GM20000 (cell line): Measurements from ENCODE around the gene CRHR1.

ENCODE experiments used
- DNase-seq: peaks from one replicate; pipeline ENCODE4 v3.0.0; 2012; ENCODE audit warnings: low spot score
- TF ChIP-seq, protein P1 (sequence below): IDR thresholded peaks from 2 replicates; pipeline ENCODE4 v1.5.1; 2012; ENCODE audit warnings: mild to moderate bottlenecking, control low read depth; ENCODE audit errors: extremely low read depth, missing control alignments

CRHR1 gene

DNA sequence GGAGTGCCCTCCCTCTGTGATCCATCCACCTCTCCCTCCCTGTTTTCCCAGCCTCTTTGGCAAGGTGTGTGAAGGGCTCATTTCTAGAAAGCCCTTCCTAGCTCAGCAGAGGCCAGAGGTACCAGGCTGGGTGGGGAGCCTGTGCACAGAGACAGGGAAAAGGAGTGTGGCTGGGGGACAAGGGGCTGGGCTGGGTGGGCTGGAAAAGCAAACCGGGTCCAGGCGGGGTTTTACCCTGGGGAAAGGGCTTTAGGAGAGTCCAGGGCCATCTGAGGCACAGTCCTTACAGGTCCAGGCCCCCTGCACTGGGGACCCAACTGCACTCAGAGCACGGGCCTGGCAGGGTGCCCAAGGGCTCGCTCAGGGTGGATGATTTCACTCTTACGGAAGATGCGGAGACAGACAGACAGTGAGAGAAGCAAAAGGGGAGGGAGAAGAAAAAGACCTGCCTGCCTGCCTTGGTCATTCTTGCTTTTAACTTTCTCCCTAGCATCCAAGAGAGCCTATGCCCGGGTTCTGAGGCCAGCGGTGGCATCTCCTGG, 7.0 kb downstream of the CRHR1 start:
- DNase-seq, result no peak
- TF ChIP-seq, protein P1, sequence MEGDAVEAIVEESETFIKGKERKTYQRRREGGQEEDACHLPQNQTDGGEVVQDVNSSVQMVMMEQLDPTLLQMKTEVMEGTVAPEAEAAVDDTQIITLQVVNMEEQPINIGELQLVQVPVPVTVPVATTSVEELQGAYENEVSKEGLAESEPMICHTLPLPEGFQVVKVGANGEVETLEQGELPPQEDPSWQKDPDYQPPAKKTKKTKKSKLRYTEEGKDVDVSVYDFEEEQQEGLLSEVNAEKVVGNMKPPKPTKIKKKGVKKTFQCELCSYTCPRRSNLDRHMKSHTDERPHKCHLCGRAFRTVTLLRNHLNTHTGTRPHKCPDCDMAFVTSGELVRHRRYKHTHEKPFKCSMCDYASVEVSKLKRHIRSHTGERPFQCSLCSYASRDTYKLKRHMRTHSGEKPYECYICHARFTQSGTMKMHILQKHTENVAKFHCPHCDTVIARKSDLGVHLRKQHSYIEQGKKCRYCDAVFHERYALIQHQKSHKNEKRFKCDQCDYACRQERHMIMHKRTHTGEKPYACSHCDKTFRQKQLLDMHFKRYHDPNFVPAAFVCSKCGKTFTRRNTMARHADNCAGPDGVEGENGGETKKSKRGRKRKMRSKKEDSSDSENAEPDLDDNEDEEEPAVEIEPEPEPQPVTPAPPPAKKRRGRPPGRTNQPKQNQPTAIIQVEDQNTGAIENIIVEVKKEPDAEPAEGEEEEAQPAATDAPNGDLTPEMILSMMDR, result no peak

DNA sequence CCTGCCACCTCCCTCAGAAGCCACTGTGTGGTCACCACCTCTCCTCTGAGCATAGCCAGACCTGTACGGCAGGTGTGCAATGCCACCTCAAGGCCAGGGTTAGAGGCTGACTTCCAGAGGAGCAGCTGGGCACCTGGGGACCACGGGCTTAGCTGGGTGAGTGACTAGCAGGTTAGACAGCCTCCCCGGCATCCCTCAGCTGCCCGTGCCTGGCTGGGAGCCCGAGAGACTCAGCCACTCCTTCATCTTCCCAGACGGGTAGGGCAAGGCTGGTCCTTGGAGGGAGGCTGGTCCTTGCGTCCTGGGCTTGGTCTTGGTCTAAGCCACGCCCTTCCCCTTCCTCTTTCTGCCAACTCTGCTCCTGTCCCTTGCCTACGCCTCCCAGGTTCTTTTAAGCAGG, 7.8 kb downstream of the CRHR1 start:
- TF ChIP-seq, protein P1, result no peak
- no peak for DNase-seq

DNA sequence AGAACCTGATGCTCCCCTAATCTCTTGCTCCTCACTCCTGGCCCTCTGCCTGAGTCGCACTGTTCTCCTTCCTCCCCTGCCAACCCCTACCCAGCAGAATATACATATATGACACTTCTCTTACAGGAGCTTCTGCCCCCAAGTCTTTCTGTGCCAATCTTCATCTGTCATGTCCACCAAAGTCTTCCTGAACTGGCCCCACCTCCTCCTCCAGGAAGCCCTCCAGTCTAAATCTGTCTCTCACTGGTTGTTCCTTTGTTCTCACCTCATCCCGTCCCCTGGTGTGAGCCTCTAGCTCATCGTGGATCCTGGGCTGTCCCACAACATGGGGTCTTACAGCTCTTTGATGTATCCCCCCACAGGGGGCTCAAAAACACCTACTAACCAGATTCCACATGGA, 8.3 kb downstream of the CRHR1 start:
- TF ChIP-seq, protein P1, result no peak
- no peak for DNase-seq

DNA sequence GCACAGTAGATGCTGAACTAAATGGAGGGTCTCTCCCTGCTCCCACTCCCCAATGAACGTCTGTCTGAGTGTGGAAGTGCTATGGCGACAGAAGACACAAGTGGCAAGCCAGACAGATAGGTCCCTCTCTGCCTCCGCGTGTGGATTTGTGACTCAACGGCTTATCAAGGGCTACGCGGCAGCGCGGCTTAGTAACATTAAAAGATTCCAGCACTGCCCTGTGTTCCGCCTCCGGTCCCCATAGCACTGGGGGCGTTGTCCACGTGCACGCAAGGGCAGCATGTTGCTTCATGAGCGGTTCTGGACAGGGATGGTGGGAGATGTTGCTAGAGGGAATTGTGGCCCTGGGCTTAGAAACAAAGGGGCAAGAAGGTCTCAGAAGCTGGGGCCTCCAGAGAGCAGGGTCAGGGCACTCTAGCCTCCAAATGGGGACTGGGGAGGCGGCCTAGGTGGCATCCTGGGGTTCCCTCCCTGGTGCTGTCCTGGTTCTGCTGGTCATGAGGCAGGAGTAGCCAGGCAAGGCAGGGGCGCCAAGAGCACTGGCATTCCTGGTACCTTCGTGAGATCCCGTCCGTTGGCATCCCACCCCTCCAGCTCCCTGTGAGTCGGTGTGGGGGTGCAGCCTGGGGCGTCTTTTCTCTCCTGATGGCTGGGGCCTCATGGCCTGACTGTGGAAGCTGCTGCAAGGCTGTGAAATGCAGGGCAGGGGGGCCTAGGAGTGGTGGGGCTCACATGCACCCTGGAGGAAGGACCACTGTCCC, 9.1 kb downstream of the CRHR1 start:
- TF ChIP-seq, protein P1, result no peak
- no peak for DNase-seq

DNA sequence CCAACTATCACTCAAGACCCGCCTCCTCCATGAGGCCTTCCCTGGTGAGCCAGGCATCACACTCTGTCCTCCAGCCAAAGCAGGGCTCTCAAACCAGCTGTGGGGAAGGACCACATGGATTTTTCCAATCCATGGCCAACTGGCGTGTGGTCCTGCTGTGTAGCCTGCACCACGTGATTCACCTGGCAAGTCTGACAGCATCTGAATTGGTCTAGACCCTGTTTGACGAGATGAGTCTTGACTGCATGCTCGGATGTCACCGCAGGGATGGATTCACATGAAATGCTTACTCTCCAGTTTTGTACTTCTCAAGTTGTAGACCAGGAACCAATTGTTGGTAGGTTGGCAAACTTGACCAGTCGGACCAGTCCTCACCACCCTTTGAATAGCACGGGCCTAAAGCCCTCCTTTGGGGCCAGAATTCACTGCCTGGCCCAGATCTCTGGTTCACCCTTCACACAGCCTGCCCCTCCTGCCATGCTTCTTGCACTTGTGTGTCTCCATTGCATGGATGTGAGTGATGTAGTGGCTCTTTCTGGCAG, 9.9 kb downstream of the CRHR1 start:
- TF ChIP-seq, protein P1, result no peak
- no peak for DNase-seq

DNA sequence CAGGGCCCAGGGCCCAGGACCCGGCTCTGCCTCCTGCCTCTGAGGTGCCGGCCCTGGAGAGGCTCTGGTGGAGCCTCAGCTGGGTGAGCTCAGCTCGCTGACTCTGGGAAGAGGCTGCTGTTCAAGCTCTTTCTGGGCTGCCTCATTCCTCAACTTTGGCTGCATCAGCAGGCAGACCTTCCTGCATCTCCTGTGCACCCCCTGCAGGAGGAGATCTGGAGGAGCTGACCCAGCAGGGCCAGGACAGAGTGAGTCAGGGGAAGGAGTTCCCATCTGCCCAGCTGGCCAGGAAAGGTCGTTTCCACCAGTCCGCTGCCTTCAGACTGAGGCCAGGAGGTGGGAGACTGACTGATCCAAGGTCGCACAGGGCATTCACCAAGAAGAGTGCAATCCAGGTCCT, 10.7 kb downstream of the CRHR1 start:
- DNase-seq, result no peak
- TF ChIP-seq, protein P1, result no peak

DNA sequence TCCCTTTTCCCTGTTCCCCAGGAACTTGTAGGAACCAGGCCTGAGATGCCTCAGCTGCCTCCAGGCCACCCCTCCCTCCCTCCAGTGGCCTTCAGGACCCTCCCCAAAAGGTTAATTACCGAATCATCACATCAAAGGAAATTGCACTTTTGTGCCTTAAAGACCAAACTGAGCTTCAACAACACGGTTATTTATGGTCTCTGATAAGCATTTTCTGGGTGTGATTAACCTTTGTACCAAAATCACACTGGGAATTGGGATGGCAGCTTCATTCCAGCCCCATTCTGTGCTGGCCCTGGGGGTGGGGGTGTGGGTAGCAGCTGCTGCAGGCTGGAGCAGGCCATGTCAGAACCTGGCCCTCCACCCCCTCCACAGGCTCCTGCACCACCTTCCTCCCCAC, 16.7 kb downstream of the CRHR1 start:
- TF ChIP-seq, protein P1, result no peak
- DNase-seq, result no peak
